Measurements from ENCODE around the gene MASP1.
"Not testable (repeated sequence)": the region's sequence is repeated elsewhere in the genome, so short reads cannot be mapped to it uniquely, and the experiment has no call there.

Gene MASP1

GRCh38 chr3:187212705-187213104 lies 78.8 kb downstream of the MASP1 start:
- Mint-ChIP-seq H3K27ac (no peak overlapping the region), H3K27me3 (ENCODE audit: low read depth) (peaks cover 56% of the 10 kb centered on the region), H3K4me1 (ENCODE audit: low read depth) (no peaks in the 10 kb centered on the region), H3K36me3 (ENCODE audit: low read depth) (no peaks in the 10 kb centered on the region), H3K9me3 (no peaks in the 10 kb centered on the region), H3K4me3 (no peak overlapping the region)
- no peak for DNase-seq (ENCODE audit: low spot score)

GRCh38 chr3:187212196-187212545 lies 79.4 kb downstream of the MASP1 start:
- no peaks in the 10 kb centered on the region for H3K4me1 Mint-ChIP-seq (ENCODE audit: low read depth)
- H3K27me3 Mint-ChIP-seq (ENCODE audit: low read depth), result peaks cover 57% of the 10 kb centered on the region
- H3K9me3 Mint-ChIP-seq, result no peaks in the 10 kb centered on the region
- H3K4me3 Mint-ChIP-seq, result no peak overlapping the region
- DNase-seq (ENCODE audit: low spot score), result no peak
- no peak overlapping the region for H3K27ac Mint-ChIP-seq
- H3K36me3 Mint-ChIP-seq (ENCODE audit: low read depth), result no peaks in the 10 kb centered on the region

- no peaks in the 10 kb centered on the region for H3K9me3 Mint-ChIP-seq
- DNase-seq (ENCODE audit: low spot score), result no peak
- H3K27ac Mint-ChIP-seq, result no peak overlapping the region
- H3K4me1 Mint-ChIP-seq (ENCODE audit: low read depth), result no peaks in the 10 kb centered on the region
- H3K4me3 Mint-ChIP-seq, result no peak overlapping the region
- peaks cover 57% of the 10 kb centered on the region for H3K27me3 Mint-ChIP-seq (ENCODE audit: low read depth)
- no peaks in the 10 kb centered on the region for H3K36me3 Mint-ChIP-seq (ENCODE audit: low read depth)
Observed at GRCh38 chr3:187211532-187212195, 79.9 kb downstream of the MASP1 start.

GRCh38 chr3:187210545-187211327 lies 80.8 kb downstream of the MASP1 start:
- Mint-ChIP-seq H3K9me3 (no peaks in the 10 kb centered on the region), H3K4me3 (no peak overlapping the region), H3K36me3 (ENCODE audit: low read depth) (no peaks in the 10 kb centered on the region), H3K27ac (no peak overlapping the region), H3K27me3 (ENCODE audit: low read depth) (peaks cover 57% of the 10 kb centered on the region), H3K4me1 (ENCODE audit: low read depth) (no peaks in the 10 kb centered on the region)
- no peak for DNase-seq (ENCODE audit: low spot score)

GRCh38 chr3:187210091-187210490 lies 81.4 kb downstream of the MASP1 start:
- Mint-ChIP-seq H3K27me3 (ENCODE audit: low read depth) (peaks cover 59% of the 10 kb centered on the region), H3K4me1 (ENCODE audit: low read depth) (no peaks in the 10 kb centered on the region), H3K4me3 (no peak overlapping the region), H3K27ac (no peak overlapping the region), H3K36me3 (ENCODE audit: low read depth) (no peaks in the 10 kb centered on the region), H3K9me3 (no peaks in the 10 kb centered on the region)
- DNase-seq (ENCODE audit: low spot score), result no peak

GRCh38 chr3:187209491-187209890 lies 82.0 kb downstream of the MASP1 start:
- no peaks in the 10 kb centered on the region for H3K4me1 Mint-ChIP-seq (ENCODE audit: low read depth)
- no peak overlapping the region for H3K4me3 Mint-ChIP-seq
- no peaks in the 10 kb centered on the region for H3K9me3 Mint-ChIP-seq
- H3K27me3 Mint-ChIP-seq (ENCODE audit: low read depth), result peaks cover 61% of the 10 kb centered on the region
- H3K27ac Mint-ChIP-seq, result no peak overlapping the region
- DNase-seq (ENCODE audit: low spot score), result no peak
- H3K36me3 Mint-ChIP-seq (ENCODE audit: low read depth), result no peaks in the 10 kb centered on the region

- Mint-ChIP-seq H3K4me1 (ENCODE audit: low read depth) (no peaks in the 10 kb centered on the region), H3K36me3 (ENCODE audit: low read depth) (no peaks in the 10 kb centered on the region), H3K9me3 (no peaks in the 10 kb centered on the region), H3K27ac (no peak overlapping the region), H3K4me3 (no peak overlapping the region), H3K27me3 (ENCODE audit: low read depth) (peaks cover 53% of the 10 kb centered on the region)
- no peak for DNase-seq (ENCODE audit: low spot score)
Observed at GRCh38 chr3:187208159-187208558, 83.4 kb downstream of the MASP1 start.

- Mint-ChIP-seq H3K4me1 (ENCODE audit: low read depth) (no peaks in the 10 kb centered on the region), H3K36me3 (ENCODE audit: low read depth) (no peaks in the 10 kb centered on the region), H3K4me3 (no peak overlapping the region), H3K27me3 (ENCODE audit: low read depth) (peaks cover 57% of the 10 kb centered on the region), H3K27ac (no peak overlapping the region), H3K9me3 (no peaks in the 10 kb centered on the region)
- DNase-seq (ENCODE audit: low spot score), result no peak
Observed at GRCh38 chr3:187207624-187208023, 83.9 kb downstream of the MASP1 start.

- no peak for DNase-seq (ENCODE audit: low spot score)
- no peak overlapping the region for H3K27ac Mint-ChIP-seq
- H3K4me3 Mint-ChIP-seq, result no peak overlapping the region
- no peaks in the 10 kb centered on the region for H3K9me3 Mint-ChIP-seq
- H3K4me1 Mint-ChIP-seq (ENCODE audit: low read depth), result no peaks in the 10 kb centered on the region
- peaks cover 56% of the 10 kb centered on the region for H3K27me3 Mint-ChIP-seq (ENCODE audit: low read depth)
- no peaks in the 10 kb centered on the region for H3K36me3 Mint-ChIP-seq (ENCODE audit: low read depth)
Observed at GRCh38 chr3:187207062-187207461, 84.5 kb downstream of the MASP1 start.

GRCh38 chr3:187205683-187206082 lies 85.9 kb downstream of the MASP1 start:
- DNase-seq (ENCODE audit: low spot score), result no peak
- no peak overlapping the region for H3K4me3 Mint-ChIP-seq
- H3K27me3 Mint-ChIP-seq (ENCODE audit: low read depth), result peaks cover 55% of the 10 kb centered on the region
- H3K36me3 Mint-ChIP-seq (ENCODE audit: low read depth), result no peaks in the 10 kb centered on the region
- H3K4me1 Mint-ChIP-seq (ENCODE audit: low read depth), result no peaks in the 10 kb centered on the region
- H3K27ac Mint-ChIP-seq, result no peak overlapping the region
- H3K9me3 Mint-ChIP-seq, result no peaks in the 10 kb centered on the region

GRCh38 chr3:187199463-187200050 lies 92.0 kb downstream of the MASP1 start:
- H3K36me3 Mint-ChIP-seq (ENCODE audit: low read depth); H3K4me1 Mint-ChIP-seq (ENCODE audit: low read depth); H3K4me3 Mint-ChIP-seq; H3K27ac Mint-ChIP-seq; H3K9me3 Mint-ChIP-seq; DNase-seq (ENCODE audit: low spot score): not testable (repeated sequence)
- H3K27me3 Mint-ChIP-seq (ENCODE audit: low read depth), result peaks cover 28% of the 10 kb centered on the region

GRCh38 chr3:187198490-187198889 lies 93.0 kb downstream of the MASP1 start:
- H3K27me3 Mint-ChIP-seq (ENCODE audit: low read depth), result peaks cover 36% of the 10 kb centered on the region
- H3K4me1 Mint-ChIP-seq (ENCODE audit: low read depth), result no peaks in the 10 kb centered on the region
- H3K36me3 Mint-ChIP-seq (ENCODE audit: low read depth), result no peaks in the 10 kb centered on the region
- H3K4me3 Mint-ChIP-seq, result no peak overlapping the region
- no peaks in the 10 kb centered on the region for H3K9me3 Mint-ChIP-seq
- H3K27ac Mint-ChIP-seq, result no peak overlapping the region
- DNase-seq (ENCODE audit: low spot score), result no peak

- H3K9me3 Mint-ChIP-seq, result no peaks in the 10 kb centered on the region
- no peaks in the 10 kb centered on the region for H3K4me1 Mint-ChIP-seq (ENCODE audit: low read depth)
- H3K27me3 Mint-ChIP-seq (ENCODE audit: low read depth), result peaks cover 35% of the 10 kb centered on the region
- no peak within 1 kb of the TSS for H3K4me3 Mint-ChIP-seq
- H3K36me3 Mint-ChIP-seq (ENCODE audit: low read depth), result no peaks in the 10 kb centered on the region
- no peak for DNase-seq (ENCODE audit: low spot score)
- no peak within 1 kb of the TSS for H3K27ac Mint-ChIP-seq
Observed at GRCh38 chr3:187197335-187197649, 94.2 kb downstream of the MASP1 start, which contains the start of gene RTP1. RTP1 (plus strand) TSS chr3:187197486; CDS start chr3:187197516, 30 bp downstream.

- Mint-ChIP-seq H3K27me3 (ENCODE audit: low read depth) (peaks cover 33% of the 10 kb centered on the region), H3K27ac (no peak overlapping the region), H3K9me3 (no peaks in the 10 kb centered on the region), H3K36me3 (ENCODE audit: low read depth) (no peaks in the 10 kb centered on the region), H3K4me3 (no peak overlapping the region), H3K4me1 (ENCODE audit: low read depth) (no peaks in the 10 kb centered on the region)
- no peak for DNase-seq (ENCODE audit: low spot score)
Observed at GRCh38 chr3:187196573-187197334, 94.8 kb downstream of the MASP1 start.
